Measurements from ENCODE around the gene DNASE1.
"Not testable (repeated sequence)": the region's sequence is repeated elsewhere in the genome, so short reads cannot be mapped to it uniquely, and the experiment has no call there.

DNASE1 gene

GRCh38 chr16:3652373-3653195, 1.9 kb upstream of the DNASE1 start:
- Histone ChIP-seq H3K4me3 (ENCODE audit: low read depth, low read length) (no peak overlapping the region), H3K36me3 (replicated peaks) (peaks cover 27% of the 10 kb centered on the region), H3K27me3 (replicated peaks) (no peaks in the 10 kb centered on the region), H3K27ac (no peak overlapping the region)
- DNase-seq: no peak
- TF ChIP-seq, protein P1, sequence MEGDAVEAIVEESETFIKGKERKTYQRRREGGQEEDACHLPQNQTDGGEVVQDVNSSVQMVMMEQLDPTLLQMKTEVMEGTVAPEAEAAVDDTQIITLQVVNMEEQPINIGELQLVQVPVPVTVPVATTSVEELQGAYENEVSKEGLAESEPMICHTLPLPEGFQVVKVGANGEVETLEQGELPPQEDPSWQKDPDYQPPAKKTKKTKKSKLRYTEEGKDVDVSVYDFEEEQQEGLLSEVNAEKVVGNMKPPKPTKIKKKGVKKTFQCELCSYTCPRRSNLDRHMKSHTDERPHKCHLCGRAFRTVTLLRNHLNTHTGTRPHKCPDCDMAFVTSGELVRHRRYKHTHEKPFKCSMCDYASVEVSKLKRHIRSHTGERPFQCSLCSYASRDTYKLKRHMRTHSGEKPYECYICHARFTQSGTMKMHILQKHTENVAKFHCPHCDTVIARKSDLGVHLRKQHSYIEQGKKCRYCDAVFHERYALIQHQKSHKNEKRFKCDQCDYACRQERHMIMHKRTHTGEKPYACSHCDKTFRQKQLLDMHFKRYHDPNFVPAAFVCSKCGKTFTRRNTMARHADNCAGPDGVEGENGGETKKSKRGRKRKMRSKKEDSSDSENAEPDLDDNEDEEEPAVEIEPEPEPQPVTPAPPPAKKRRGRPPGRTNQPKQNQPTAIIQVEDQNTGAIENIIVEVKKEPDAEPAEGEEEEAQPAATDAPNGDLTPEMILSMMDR (IDR thresholded peaks at IDR 0.05; ENCODE audit: low read depth, low read length, missing control alignments): no peak
- in situ Hi-C loops (cut with HindIII; ENCODE audit: low pct_ligation_motif_present, low sequenced_read_pairs): no loop called here

DNA sequence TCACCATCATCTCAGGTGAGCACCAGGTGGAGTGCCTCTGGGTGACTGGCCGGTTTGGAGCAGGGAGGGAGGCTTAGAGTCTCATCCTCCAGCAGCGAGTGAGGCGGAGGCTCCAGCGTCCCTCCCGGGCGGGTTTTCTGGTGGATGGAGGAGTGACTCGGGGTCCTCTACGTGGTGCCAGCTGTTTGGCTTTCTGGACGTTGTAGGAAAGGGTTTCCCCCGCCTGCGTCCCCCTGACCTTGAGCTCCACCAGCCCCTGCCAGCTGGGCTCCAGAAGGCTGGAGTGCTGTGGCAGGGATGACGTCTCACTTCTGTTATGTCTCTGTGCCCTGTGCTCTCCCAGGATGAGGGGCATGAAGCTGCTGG, 522 bp downstream of the DNASE1 start:
- TF ChIP-seq, protein P1 (IDR thresholded peaks at IDR 0.05; ENCODE audit: low read depth, low read length, missing control alignments): no peak
- H3K27ac ChIP-seq: no peak overlapping the region
- no peak overlapping the region for H3K4me3 ChIP-seq (ENCODE audit: low read depth, low read length)
- H3K27me3 ChIP-seq (replicated peaks): no peaks in the 10 kb centered on the region
- DNase-seq: no peak
- in situ Hi-C loops (cut with HindIII; ENCODE audit: low pct_ligation_motif_present, low sequenced_read_pairs): no loop called here
- H3K36me3 ChIP-seq (replicated peaks): peaks cover 42% of the 10 kb centered on the region

DNA sequence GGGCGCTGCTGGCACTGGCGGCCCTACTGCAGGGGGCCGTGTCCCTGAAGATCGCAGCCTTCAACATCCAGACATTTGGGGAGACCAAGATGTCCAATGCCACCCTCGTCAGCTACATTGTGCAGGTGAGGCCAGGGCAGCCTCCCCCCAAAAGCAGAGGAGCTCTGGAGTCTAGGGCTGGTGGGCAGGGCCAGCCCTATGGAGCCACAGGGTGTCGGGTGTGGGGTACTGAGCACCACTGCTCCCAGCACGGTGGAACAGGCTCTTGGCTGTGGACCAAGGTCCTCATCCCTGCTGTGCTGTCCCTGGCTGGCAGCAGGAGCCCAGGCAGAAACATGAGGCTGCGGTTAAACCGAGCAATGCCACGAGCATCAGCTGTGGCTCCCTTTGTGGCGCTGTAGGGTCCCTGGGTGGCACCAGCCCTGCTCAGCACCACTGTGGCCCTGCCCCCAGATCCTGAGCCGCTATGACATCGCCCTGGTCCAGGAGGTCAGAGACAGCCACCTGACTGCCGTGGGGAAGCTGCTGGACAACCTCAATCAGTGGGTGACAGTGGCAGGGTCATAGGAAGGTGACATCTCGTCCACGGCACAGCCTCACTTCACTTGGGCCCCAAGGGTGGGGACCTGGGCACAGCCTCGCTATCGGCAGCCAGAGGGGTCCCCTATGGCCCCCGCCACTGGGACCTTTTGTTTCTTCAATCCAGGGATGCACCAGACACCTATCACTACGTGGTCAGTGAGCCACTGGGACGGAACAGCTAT, 1.1 kb downstream of the DNASE1 start:
- no peaks in the 10 kb centered on the region for H3K27me3 ChIP-seq (replicated peaks)
- peaks cover 42% of the 10 kb centered on the region for H3K36me3 ChIP-seq (replicated peaks)
- in situ Hi-C loops (cut with HindIII; ENCODE audit: low pct_ligation_motif_present, low sequenced_read_pairs): no loop called here
- TF ChIP-seq, protein P1 (IDR thresholded peaks at IDR 0.05; ENCODE audit: low read depth, low read length, missing control alignments): no peak
- H3K27ac ChIP-seq: no peak overlapping the region
- H3K4me3 ChIP-seq (ENCODE audit: low read depth, low read length): no peak overlapping the region
- no peak for DNase-seq

DNA sequence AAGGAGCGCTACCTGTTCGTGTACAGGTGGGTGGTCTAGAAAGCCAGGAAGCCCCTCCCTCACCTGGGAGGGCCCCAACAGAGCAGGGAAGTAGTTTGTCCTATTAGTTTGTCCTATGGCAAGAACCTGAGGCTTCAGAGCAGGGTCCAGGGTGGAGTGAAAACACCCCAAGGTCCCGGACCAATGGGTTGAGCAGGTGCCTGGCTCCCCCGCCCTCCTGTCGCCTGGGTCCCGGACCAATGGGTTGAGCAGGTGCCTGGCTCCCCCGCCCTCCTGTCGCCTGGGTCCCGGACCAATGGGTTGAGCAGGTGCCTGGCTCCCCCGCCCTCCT, 1.6 kb downstream of the DNASE1 start:
- H3K27me3 ChIP-seq (replicated peaks); H3K27ac ChIP-seq; H3K4me3 ChIP-seq (ENCODE audit: low read depth, low read length); in situ Hi-C loops (cut with HindIII; ENCODE audit: low pct_ligation_motif_present, low sequenced_read_pairs); DNase-seq: not testable (repeated sequence)
- H3K36me3 ChIP-seq (replicated peaks): peaks cover 42% of the 10 kb centered on the region

DNA sequence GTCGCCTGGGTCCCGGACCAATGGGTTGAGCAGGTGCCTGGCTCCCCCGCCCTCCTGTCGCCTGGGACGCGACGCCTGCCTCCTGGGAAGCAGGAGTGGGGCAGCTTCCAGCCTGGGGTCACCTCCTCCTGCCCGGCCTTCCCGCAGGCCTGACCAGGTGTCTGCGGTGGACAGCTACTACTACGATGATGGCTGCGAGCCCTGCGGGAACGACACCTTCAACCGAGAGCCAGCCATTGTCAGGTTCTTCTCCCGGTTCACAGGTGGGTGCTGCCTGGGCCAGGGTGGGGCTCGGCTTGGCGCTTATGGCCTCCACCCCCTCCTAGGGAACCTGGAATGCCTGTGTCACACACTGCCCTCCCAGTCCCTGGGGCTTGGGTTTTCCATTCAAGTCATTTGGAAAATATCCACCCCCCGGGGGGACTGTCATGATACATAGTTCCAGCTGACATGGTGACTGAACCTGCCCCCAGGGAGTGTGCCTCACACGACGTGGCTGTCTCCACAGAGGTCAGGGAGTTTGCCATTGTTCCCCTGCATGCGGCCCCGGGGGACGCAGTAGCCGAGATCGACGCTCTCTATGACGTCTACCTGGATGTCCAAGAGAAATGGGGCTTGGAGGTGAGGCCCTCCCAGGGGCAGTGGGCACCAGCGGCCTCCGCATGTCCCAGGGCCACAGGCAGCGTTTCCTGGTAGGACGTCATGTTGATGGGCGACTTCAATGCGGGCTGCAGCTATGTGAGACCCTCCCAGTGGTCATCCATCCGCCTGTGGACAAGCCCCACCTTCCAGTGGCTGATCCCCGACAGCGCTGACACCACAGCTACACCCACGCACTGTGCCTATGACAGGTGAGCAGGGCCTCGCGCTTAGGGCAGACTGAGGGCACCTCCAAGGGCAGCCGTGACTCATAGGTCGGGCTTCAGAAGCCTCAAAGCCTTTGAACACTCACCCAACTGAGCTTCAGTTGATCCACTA, 2.3 kb downstream of the DNASE1 start:
- Histone ChIP-seq H3K36me3 (replicated peaks) (peaks cover 47% of the 10 kb centered on the region), H3K4me3 (ENCODE audit: low read depth, low read length) (no peak overlapping the region), H3K27me3 (replicated peaks) (no peaks in the 10 kb centered on the region), H3K27ac (no peak overlapping the region)
- no peak for DNase-seq
- TF ChIP-seq, protein P1 (IDR thresholded peaks at IDR 0.05; ENCODE audit: low read depth, low read length, missing control alignments): no peak
- in situ Hi-C loops (cut with HindIII; ENCODE audit: low pct_ligation_motif_present, low sequenced_read_pairs): no loop called here

Data from brain microvascular endothelial cell (primary cell).